SK-N-DZ (cell line): ENCODE data around the gene QRSL1.
"Not testable (repeated sequence)": the region's sequence is repeated elsewhere in the genome, so short reads cannot be mapped to it uniquely, and the experiment has no call there.

Experiments
- DNase-seq: peaks from one replicate; pipeline ENCODE4 v3.0.0-alpha.2; 2015; ENCODE audit warnings: low spot score

The QRSL1 gene

GRCh38 chr6:106623039-106623438 is 6.3 kb upstream of the QRSL1 start:
- no peak for DNase-seq

- DNase-seq, result no peak
These were observed 2.9 kb upstream of the QRSL1 start for GRCh38 chr6:106626485-106626884.

- DNase-seq, result not testable (repeated sequence)
These were observed 1.6 kb upstream of the QRSL1 start for GRCh38 chr6:106627760-106628159.

- DNase-seq, result peak; percentile 5
These were observed 698 bp upstream of the QRSL1 start for GRCh38 chr6:106628658-106629102.

GRCh38 chr6:106629859-106630163 is 433 bp downstream of the QRSL1 start:
- DNase-seq, result no peak

GRCh38 chr6:106630366-106630765 is 988 bp downstream of the QRSL1 start:
- no peak for DNase-seq

- no peak for DNase-seq
These were observed 2.0 kb downstream of the QRSL1 start for GRCh38 chr6:106631346-106631745.

- DNase-seq, result no peak
These were observed 5.2 kb downstream of the QRSL1 start for GRCh38 chr6:106634565-106634964.

- no peak for DNase-seq
These were observed 7.8 kb downstream of the QRSL1 start for GRCh38 chr6:106637051-106637716.

- DNase-seq, result no peak
These were observed 8.5 kb downstream of the QRSL1 start for GRCh38 chr6:106637717-106638341.

GRCh38 chr6:106639812-106640211 is 10.4 kb downstream of the QRSL1 start:
- no peak for DNase-seq

- DNase-seq, result no peak
These were observed 13.1 kb downstream of the QRSL1 start for GRCh38 chr6:106642476-106642875.

GRCh38 chr6:106643061-106643460 is 13.7 kb downstream of the QRSL1 start:
- no peak for DNase-seq

- DNase-seq, result no peak
These were observed 19.4 kb downstream of the QRSL1 start for GRCh38 chr6:106648651-106649308.

- DNase-seq, result no peak
These were observed 29.1 kb downstream of the QRSL1 start for GRCh38 chr6:106658469-106658868.

- no peak for DNase-seq
These were observed 30.5 kb downstream of the QRSL1 start for GRCh38 chr6:106659859-106660258.

- DNase-seq, result no peak
These were observed 33.1 kb downstream of the QRSL1 start for GRCh38 chr6:106662458-106662857.

- DNase-seq, result no peak
These were observed 37.1 kb downstream of the QRSL1 start for GRCh38 chr6:106666282-106667021.

- DNase-seq, result no peak
These were observed 37.6 kb downstream of the QRSL1 start for GRCh38 chr6:106667022-106667402.

GRCh38 chr6:106670236-106670635 is 40.9 kb downstream of the QRSL1 start:
- no peak for DNase-seq

- DNase-seq, result no peak
These were observed 42.3 kb downstream of the QRSL1 start for GRCh38 chr6:106671651-106672050.

- DNase-seq, result no peak
These were observed 45.3 kb downstream of the QRSL1 start for GRCh38 chr6:106674541-106675229.
